GM18511 (cell line): ENCODE results near the gene ADAMTSL5.
A peak's percentile ranks its signal among the peaks of the same experiment; 100 is the strongest.

Experiments
- ATAC-seq: cut with Tn5 transposase; IDR thresholded peaks from one replicate; pipeline ENCODE4 v1.9.1; 2021; ENCODE audit warnings: mild to moderate bottlenecking, moderate library complexity; ENCODE audit not compliant: unreplicated experiment

The ADAMTSL5 gene

GRCh38 chr19:1496714-1497577, 15.9 kb downstream of the ADAMTSL5 start:
- no peak for ATAC-seq

DNA sequence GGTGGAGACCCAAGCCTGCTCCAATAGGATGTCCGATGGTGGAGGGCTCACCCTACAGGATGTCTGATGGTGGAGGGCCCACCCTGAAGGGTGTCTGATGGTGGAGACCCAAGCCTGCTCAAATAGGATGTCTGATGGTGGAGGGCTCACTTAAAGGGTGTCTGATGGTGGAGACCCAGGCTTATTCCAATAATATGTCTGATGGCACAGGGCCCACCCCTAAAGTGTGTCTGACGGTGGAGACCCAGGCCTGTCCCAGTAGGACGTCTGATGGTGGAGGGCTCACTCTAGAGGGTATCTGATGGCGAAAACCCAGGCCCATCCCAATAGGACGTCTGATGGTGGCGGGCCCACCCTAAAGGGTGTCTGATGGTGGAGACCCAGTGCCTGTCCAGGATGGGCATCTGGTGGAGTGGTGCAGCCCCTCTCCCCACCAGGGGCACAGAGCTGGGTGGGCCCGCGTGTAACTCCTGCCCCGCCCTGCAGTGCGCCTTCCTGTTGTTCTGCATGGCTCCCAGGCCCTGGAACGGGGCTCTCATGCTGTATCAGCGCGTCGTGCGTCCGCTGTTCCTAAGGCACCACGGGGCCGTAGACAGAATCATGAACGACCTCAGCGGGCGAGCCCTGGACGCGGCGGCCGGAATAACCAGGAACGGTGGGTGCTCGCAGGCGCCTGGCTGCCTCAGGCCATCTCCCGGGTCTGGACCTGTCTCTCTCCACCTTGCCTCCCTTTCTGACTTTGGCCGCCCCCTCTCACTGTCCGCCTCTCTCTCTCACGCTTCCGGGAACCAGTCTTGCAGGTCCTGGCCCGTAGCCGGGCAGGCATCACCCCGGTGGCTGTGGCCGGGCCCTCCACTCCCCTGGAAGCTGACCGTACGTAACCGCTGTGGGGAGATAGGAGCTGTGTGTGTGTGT, 16.8 kb downstream of the ADAMTSL5 start:
- ATAC-seq = no peak

DNA sequence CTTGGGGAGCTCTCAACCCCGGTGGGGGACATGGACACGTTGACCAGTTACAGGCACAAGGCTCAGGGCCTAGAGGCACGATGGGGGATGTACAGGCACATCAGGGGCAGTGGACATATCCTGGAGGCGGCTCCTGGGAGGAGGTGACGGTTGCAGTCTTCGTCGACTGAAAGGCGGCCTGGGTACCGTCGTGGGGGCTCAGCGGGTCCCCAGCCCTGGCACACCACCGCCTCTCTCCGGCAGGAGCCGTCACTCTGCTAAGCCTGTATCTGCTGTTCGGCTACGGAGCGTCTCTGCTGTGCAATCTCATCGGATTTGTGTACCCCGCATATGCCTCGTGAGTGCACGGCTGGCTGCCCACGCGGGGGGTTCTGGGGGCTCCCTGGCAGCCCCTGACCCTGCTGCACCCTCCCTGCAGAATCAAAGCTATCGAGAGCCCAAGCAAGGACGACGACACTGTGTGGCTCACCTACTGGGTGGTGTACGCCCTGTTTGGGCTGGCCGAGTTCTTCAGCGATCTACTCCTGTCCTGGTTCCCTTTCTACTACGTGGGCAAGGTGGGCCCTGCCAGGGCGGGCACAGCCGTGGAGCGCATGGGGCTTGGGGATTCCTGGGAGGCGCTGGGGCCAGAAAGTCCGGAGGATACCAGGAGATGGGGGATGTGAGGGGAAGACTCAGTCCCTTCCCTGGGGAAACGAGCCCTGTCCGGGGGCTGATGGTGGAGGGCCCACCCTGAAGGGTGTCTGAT, 17.6 kb downstream of the ADAMTSL5 start:
- ATAC-seq = no peak

GRCh38 chr19:1494115-1494815, 18.6 kb downstream of the ADAMTSL5 start:
- ATAC-seq = no peak

- no peak for ATAC-seq
These were observed 20.3 kb downstream of the ADAMTSL5 start for GRCh38 chr19:1492474-1493006.

DNA sequence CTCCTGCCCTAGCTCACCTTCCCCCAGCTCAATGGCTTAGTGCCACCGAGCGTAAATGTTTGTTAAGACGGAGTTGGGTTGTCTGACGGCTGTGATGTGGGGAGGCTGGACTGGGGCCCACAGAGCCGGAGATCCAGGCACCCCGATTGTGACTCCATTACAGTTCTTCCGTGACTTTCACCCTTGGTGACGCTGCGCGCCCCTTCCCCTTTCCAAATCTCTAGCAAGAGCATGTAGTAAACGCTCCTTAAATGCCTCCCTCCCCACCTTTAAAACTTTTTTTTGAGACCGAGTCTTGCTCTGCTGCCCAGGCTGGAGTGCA, 21.0 kb downstream of the ADAMTSL5 start:
- ATAC-seq = no peak

- peak; percentile 2 for ATAC-seq
These were observed 21.5 kb downstream of the ADAMTSL5 start, which contains the start of gene REEP6 for GRCh38 chr19:1491114-1491848. Gene REEP6, plus strand, starts transcription at chr19:1491181. Its CDS starts 89 bp downstream, at chr19:1491270.

DNA sequence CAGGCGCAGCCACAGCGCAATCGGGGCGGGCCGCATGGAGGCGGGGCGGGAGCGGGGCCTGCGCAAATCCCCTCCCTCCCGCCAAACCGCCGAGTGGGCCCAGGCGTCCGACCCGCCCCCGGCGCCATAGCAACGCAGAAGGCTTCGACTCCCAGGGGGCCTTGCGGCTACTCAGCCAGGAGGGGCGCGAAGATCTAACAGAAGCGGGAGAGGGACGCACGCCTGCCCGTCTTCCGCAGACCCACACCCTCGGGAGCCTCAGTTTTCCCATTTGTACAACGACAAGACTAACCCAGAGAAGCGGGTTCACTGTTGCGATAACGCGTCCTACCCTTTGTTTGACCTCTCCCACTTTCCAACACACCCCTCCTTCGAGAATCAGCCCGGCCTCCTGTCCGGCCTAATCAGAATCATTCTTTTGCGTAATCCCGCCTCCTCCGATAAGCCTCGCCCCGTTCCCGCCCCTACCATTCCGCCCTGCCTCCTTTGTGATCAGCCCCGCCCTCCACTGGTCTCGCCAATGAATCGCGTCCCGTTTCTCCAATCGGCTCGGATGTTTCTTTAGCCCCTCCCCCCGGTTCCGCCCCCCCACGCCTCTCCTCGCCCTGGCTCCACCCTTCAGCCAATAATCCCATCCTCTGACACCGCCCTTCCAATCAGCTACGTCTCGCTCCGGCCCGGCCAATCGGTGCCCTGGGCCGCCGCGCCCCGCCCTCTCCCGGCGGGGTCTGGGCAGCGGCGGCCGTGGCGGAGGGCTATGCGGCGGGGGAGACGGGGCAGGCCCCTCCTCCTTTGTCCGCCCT, 22.3 kb downstream of the ADAMTSL5 start, which contains the start of gene PCSK4:
Gene PCSK4 (minus strand): TSS at position 40 of the 803 bp plus-strand sequence. CDS start 4 bp downstream, at position 36.
- peak; percentile 80 for ATAC-seq

DNA sequence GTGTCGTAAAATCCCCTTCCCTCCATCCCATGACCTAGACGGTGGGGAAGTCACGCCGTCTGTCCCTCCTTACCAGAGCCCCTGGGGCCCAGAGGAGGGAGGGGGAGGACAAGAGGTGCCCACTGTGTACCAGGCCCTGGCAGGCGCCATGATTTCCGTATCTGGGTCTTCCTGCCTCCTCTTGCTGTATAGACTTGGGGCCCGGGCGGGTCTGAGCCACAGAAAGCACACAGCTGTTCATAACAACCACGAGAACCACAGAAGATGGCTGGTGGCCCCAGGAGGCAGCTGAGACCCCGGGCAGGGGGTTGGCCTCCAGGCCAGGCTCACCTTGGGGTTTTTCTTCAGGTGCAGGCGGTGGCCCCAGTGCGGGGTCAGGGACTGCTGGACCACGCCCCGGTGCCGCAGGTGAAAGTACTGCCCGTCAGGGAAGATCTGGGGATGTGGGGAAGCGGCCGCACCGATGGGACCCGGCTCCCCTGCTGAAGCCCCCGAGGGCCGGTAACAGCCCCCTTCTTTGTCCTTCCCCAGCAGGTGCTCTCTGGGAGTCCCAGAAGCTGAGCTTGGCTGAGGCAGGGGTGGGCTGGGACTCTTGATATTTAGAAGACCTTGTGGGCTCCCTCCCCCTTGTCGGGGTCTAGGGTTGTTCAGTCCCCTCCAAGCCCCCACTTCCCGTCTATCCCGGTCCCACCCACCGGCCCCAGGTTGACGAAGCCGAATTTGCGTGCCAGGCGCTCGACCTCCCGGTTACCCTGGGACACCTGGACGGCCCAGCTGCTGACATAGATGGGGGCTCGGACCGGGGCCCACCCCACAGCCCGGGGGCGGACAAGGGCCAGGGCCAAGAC, 23.1 kb downstream of the ADAMTSL5 start:
- no peak for ATAC-seq

DNA sequence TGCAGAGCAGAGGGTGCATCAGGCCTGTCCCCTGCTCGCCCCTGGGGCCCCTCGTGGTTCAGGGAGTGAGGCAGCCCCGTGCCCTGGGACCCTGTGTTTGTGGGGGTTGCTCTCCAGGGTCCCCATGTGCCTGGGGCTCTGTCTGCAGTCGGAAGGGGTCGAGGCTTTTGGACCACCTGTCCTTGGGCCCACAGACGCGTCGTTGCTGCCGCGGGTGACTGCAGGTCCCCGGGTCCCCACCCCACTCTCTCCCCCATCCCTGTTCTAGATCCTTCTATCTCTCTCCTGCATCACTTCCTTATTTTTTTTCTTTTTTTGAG, 24.6 kb downstream of the ADAMTSL5 start:
- ATAC-seq = no peak

DNA sequence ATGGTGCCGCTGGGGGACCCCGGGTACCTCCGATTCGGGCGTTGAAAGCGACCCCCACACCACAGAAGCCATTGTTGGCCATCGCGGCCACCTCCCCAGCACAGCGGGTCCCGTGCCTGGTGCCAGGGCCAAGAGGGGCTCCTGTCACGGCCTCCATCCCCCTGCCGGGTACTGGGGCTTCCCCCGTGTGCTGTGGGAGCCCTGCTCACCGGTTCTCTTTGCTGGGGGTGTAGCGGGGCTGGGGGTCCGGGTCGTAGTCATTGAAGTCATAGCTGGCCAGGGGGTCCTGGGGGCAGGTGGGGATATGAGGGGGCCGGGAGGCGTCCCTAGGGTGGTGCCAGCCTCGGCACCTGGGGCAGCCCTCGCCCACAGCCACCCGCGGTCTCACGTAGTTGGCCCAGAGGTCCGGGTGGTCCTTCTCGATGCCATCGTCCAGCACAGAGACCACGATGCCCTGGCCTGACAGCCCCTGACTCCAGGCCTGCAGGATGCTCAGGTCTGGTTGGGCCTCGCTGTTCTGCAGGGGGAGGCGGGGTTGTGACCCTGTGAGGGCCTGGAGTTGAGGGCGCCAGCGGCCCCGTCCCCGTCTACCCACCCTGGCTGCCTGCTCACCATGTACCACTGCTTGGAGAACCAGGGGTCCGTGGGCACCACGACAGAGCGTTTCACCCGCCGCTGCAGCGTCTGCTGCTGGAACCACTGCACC, 25.1 kb downstream of the ADAMTSL5 start:
- no peak for ATAC-seq

- ATAC-seq = no peak
These were observed 25.9 kb downstream of the ADAMTSL5 start for GRCh38 chr19:1486720-1487575.

DNA sequence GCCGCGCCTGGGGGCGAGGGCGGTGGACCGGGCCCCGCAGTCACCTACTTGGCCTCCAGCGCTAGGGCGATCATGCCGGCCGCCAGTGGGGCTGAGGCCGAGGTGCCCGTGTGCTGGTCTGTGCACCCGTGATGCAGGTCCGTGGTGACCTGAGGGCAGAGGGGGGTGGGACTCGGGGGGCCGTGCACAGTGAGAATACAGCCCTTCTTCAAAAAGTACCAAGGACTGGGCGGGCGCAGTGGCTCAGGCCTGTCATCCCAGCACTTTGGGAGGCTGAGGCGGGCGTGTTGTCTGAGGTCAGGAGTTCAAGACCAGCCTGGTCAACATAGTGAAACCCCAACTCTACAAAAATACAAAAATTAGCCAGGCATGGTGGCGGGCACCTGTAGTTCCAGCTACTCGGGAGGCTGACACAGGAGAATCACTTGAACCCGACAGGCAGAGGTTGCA, 28.8 kb downstream of the ADAMTSL5 start:
- ATAC-seq = no peak

- no peak for ATAC-seq
These were observed 29.5 kb downstream of the ADAMTSL5 start for GRCh38 chr19:1483131-1483978.
